NB4 (cell line): ENCODE results near the gene CHCHD6.

Source experiments
- DNase-seq: peaks from one replicate; pipeline ENCODE4 v3.0.0; 2010; ENCODE audit warnings: low read depth
- H3K4me3 ChIP-seq: one replicate; pipeline ENCODE4 v1.5.1; 2011; ENCODE audit warnings: mild to moderate bottlenecking, low read depth, low read length, moderate library complexity
- MAX ChIP-seq: IDR thresholded peaks from 2 replicates; pipeline ENCODE4 v1.6.1; 2011; ENCODE audit warnings: low read depth, low read length
- MYC ChIP-seq: IDR thresholded peaks from 2 replicates; pipeline ENCODE4 v1.6.1; 2011; ENCODE audit warnings: low read depth, low read length
- POLR2A ChIP-seq: IDR thresholded peaks from 2 replicates; pipeline ENCODE4 v1.6.1; 2011; ENCODE audit warnings: mild to moderate bottlenecking; ENCODE audit not compliant: insufficient read length; ENCODE audit errors: extremely low read depth
- TF ChIP-seq, protein P1 (sequence below): IDR thresholded peaks from one replicate; pipeline ENCODE4 v1.5.1; 2012; ENCODE audit warnings: low read depth, low read length

CHCHD6 gene

DNA sequence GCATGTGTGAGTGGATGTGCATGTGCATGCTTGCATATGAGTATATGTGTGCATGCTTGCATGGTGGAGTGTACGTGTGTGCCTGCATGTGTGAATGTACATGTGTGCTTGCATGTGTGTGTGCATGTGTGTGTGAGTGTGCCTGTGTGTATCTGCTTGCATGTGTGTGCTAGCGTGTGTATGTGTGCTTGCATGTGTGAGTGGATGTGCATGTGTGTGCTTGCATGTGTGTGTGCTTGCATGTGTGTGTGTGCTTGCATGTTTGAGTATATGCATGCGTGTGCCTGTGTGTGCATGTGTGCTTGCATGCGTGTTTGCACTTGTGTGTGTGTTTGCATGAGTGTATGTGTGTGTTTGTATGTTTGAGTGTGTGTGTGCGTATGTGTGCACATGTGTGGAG lies 274.3 kb downstream of the CHCHD6 start:
- TF ChIP-seq, protein P1, sequence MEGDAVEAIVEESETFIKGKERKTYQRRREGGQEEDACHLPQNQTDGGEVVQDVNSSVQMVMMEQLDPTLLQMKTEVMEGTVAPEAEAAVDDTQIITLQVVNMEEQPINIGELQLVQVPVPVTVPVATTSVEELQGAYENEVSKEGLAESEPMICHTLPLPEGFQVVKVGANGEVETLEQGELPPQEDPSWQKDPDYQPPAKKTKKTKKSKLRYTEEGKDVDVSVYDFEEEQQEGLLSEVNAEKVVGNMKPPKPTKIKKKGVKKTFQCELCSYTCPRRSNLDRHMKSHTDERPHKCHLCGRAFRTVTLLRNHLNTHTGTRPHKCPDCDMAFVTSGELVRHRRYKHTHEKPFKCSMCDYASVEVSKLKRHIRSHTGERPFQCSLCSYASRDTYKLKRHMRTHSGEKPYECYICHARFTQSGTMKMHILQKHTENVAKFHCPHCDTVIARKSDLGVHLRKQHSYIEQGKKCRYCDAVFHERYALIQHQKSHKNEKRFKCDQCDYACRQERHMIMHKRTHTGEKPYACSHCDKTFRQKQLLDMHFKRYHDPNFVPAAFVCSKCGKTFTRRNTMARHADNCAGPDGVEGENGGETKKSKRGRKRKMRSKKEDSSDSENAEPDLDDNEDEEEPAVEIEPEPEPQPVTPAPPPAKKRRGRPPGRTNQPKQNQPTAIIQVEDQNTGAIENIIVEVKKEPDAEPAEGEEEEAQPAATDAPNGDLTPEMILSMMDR = no peak
- no peak for TF ChIP-seq POLR2A
- TF ChIP-seq MYC = no peak
- no peak for TF ChIP-seq MAX
- no peak for DNase-seq
- no peak overlapping the region for H3K4me3 ChIP-seq

DNA sequence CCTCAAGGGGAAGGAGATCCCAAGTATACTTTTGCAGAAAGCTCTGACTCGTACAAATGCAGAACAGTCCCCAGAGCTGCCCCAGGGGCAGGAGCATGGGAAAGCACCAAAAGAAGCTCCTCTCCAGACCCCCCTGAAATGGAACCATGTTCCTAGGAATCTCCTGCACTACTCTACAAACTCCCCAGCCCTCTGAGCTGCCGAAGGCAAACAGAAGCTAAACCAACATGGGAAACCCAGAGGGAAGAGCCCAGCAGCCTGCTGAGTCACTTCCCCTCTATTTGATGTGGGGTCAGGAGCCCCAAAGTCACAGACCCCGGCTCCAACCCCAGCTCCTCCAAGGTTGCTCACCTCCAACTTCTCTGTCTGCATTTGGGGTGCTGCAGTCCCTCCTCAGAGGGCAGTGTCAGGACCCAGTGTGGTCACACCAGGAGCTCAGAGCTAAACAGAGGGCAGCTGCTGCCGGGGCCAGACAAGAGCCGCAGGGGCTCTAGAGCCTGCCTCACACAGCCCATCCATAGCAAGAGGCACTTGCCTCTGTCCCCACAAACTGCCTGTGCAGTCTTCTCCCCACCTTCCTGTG lies 275.1 kb downstream of the CHCHD6 start:
- TF ChIP-seq, protein P1 = no peak
- TF ChIP-seq MYC (no peak), MAX (no peak), POLR2A (no peak)
- no peak overlapping the region for H3K4me3 ChIP-seq
- no peak for DNase-seq

GRCh38 chr3:126980266-126980811 lies 276.3 kb downstream of the CHCHD6 start:
- TF ChIP-seq MYC = no peak
- TF ChIP-seq, protein P1 = no peak
- TF ChIP-seq MAX = no peak
- no peak for TF ChIP-seq POLR2A
- H3K4me3 ChIP-seq = no peak overlapping the region
- DNase-seq = no peak

DNA sequence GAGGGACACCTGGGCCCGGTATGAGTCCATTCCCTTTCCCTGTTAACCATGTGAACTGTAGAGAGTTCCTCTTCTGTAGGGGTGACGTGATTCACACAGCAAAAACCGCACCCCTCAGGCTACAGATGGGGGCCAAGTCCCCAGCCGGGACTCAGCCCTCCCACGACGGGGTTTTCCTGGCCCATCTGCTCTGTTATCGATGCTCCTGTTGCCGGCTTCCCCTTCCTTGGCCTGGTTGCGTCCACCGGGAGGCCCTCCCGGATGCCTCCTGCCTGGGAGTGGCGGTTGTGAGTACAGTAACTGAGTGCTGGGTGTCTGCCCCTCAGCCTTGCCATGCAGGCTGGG lies 278.1 kb downstream of the CHCHD6 start:
- peak; percentile 73 for DNase-seq
- no peak for TF ChIP-seq MYC
- TF ChIP-seq, protein P1 = no peak
- TF ChIP-seq POLR2A = no peak
- TF ChIP-seq MAX = no peak
- H3K4me3 ChIP-seq = peak overlapping the region; percentile 25

DNA sequence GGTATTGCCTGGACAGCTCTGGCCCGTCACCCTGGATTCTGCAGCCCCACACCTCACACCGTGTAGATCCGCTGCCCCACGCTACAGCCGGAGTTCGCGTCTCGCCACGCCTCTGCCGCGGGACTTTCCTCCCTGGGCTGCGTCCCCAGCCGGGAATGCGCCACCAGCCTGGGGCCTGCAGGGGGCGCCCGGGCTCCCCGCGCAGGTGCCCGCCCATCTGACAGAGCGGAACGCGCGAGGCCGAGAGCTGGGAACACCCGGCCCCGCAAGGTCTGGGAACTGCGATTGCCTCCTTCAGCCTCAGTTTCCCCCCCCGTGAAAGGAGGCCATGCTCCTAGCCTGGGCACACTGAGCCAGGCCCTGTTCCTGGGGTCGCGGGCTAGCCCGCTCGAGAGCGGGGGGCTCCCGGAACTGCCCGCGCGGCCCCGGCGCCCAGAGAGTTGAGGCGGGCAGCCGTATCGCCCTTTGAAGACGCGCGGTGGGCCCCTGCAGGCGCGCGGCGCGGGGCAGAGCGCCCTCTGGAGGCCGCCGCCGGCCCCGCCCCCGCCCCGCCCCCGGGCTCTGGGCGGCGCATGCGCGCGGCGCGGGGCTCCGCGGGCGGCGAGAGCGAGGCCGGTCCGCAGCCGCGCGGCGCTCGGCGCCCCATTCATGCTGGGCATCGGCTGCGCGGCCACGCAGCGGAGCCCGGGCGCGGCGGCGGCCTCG lies 278.6 kb downstream of the CHCHD6 start, which contains the start of gene PLXNA1:
Gene PLXNA1, plus strand, starts transcription at position 645 of the 705 bp plus-strand sequence. CDS start 5,479 bp downstream, outside the sequence.
- peak; percentile 80 for DNase-seq
- TF ChIP-seq MAX (0 out of 2 replicates have a peak, but pooled peaks have one; percentile 17), MYC (0 out of 2 replicates have a peak, but pooled peaks have one; percentile 19), POLR2A (peak; percentile 51)
- TF ChIP-seq, protein P1 = peak; percentile 74
- peak within 1 kb of the TSS; percentile 42 for H3K4me3 ChIP-seq
